ENCODE results near the gene EIF2AK2. TPM values are rescaled to one million over a fixed set of nuclear protein-coding genes. Genes with fewer than 3 reads are reported as not detected.

EIF2AK2 gene
- total and polyA plus RNA-seq, 2 experiments from 2014 or later, result 30.9 to 43.8 TPM

GRCh38 chr2:37117566-37117965 is 39.2 kb downstream of the EIF2AK2 start:
- H3K9ac ChIP-seq, result no peak overlapping the region
- no peak overlapping the region for H3K4me3 ChIP-seq
- no peak for TF ChIP-seq EZH2phosphoT487 (IDR thresholded peaks at IDR 0.05; ENCODE audit: insufficient read depth, low read depth)
- no peak for TF ChIP-seq EZH2 (IDR thresholded peaks at IDR 0.05; ENCODE audit: insufficient read depth, poor library complexity, severe bottlenecking)
- no peaks in the 10 kb centered on the region for H3K27me3 ChIP-seq (replicated peaks; ENCODE audit: insufficient read depth)
- H3K4me2 ChIP-seq (ENCODE audit: unreplicated experiment), result no peak overlapping the region
- no peaks in the 10 kb centered on the region for H3K4me1 ChIP-seq (ENCODE audit: insufficient read depth)
- H2AFZ ChIP-seq, result no peak overlapping the region
- H3K36me3 ChIP-seq (ENCODE audit: low read depth), result peaks cover 19% of the 10 kb centered on the region; the same call in 1 of the 2 replicates
- no peaks in the 10 kb centered on the region for H4K20me1 ChIP-seq (ENCODE audit: insufficient read depth)
- no peaks in the 10 kb centered on the region for H3K9me2 ChIP-seq (ENCODE audit: insufficient read depth)
- no peaks in the 10 kb centered on the region for H3K79me2 ChIP-seq (ENCODE audit: insufficient read depth)
- in situ Hi-C loops (cut with MboI), result no loop called here
- no peaks in the 10 kb centered on the region for H3K9me3 ChIP-seq (ENCODE audit: low read depth)
- WGBS, 2 experiments (ENCODE audit: low coverage in 1 of 2, low lambda C conversion rate in 2 of 2, missing lambda C conversion rate in 2 of 2), result 89 to 100% methylated on average over 1 of the region's 1 CpG
- H3F3A ChIP-seq (ENCODE audit: insufficient read depth), result no peaks in the 10 kb centered on the region
- DNase-seq, result no peak
- no peak overlapping the region for H3K27ac ChIP-seq

GRCh38 chr2:37111958-37112357 is 44.8 kb downstream of the EIF2AK2 start:
- Histone ChIP-seq H3K9me2 (ENCODE audit: insufficient read depth) (no peaks in the 10 kb centered on the region), H3K9ac (no peak overlapping the region), H3K4me3 (no peak overlapping the region), H3F3A (ENCODE audit: insufficient read depth) (no peaks in the 10 kb centered on the region), H3K27ac (no peak overlapping the region), H3K79me2 (ENCODE audit: insufficient read depth) (no peaks in the 10 kb centered on the region), H2AFZ (no peak overlapping the region), H3K27me3 (replicated peaks; ENCODE audit: insufficient read depth) (no peaks in the 10 kb centered on the region), H3K4me2 (ENCODE audit: unreplicated experiment) (no peak overlapping the region), H3K4me1 (ENCODE audit: insufficient read depth) (no peaks in the 10 kb centered on the region), H3K9me3 (ENCODE audit: low read depth) (no peaks in the 10 kb centered on the region), H4K20me1 (ENCODE audit: insufficient read depth) (no peaks in the 10 kb centered on the region), H3K36me3 (ENCODE audit: low read depth) (peaks cover 32% of the 10 kb centered on the region)
- no peak for DNase-seq
- TF ChIP-seq EZH2phosphoT487 (IDR thresholded peaks at IDR 0.05; ENCODE audit: insufficient read depth, low read depth) (no peak), EZH2 (IDR thresholded peaks at IDR 0.05; ENCODE audit: insufficient read depth, poor library complexity, severe bottlenecking) (no peak)
- WGBS, 2 experiments (ENCODE audit: low coverage in 1 of 2, low lambda C conversion rate in 2 of 2, missing lambda C conversion rate in 2 of 2), result 67 to 68% methylated on average over 2 of the region's 2 CpGs
- in situ Hi-C loops (cut with MboI), result no loop called here

- no peak overlapping the region for H2AFZ ChIP-seq
- no peak for DNase-seq
- H3K9ac ChIP-seq, result no peak overlapping the region
- no peaks in the 10 kb centered on the region for H3K79me2 ChIP-seq (ENCODE audit: insufficient read depth)
- 76 to 83% methylated on average over 4 of the region's 4 CpGs for WGBS, 2 experiments (ENCODE audit: low coverage in 1 of 2, low lambda C conversion rate in 2 of 2, missing lambda C conversion rate in 2 of 2)
- no peak overlapping the region for H3K27ac ChIP-seq
- in situ Hi-C loops (cut with MboI), result no loop called here
- H3F3A ChIP-seq (ENCODE audit: insufficient read depth), result peaks cover 9% of the 10 kb centered on the region; the same call in 1 of the 2 replicates
- no peaks in the 10 kb centered on the region for H3K9me2 ChIP-seq (ENCODE audit: insufficient read depth)
- H3K4me1 ChIP-seq (ENCODE audit: insufficient read depth), result no peaks in the 10 kb centered on the region
- no peak overlapping the region for H3K4me3 ChIP-seq
- no peaks in the 10 kb centered on the region for H4K20me1 ChIP-seq (ENCODE audit: insufficient read depth)
- no peaks in the 10 kb centered on the region for H3K27me3 ChIP-seq (replicated peaks; ENCODE audit: insufficient read depth)
- TF ChIP-seq EZH2phosphoT487 (IDR thresholded peaks at IDR 0.05; ENCODE audit: insufficient read depth, low read depth) (no peak), EZH2 (IDR thresholded peaks at IDR 0.05; ENCODE audit: insufficient read depth, poor library complexity, severe bottlenecking) (no peak)
- H3K9me3 ChIP-seq (ENCODE audit: low read depth), result no peaks in the 10 kb centered on the region
- no peak overlapping the region for H3K4me2 ChIP-seq (ENCODE audit: unreplicated experiment)
- H3K36me3 ChIP-seq (ENCODE audit: low read depth), result peaks cover 44% of the 10 kb centered on the region
These were observed 46.2 kb downstream of the EIF2AK2 start for GRCh38 chr2:37110306-37111212.

- Histone ChIP-seq H3K36me3 (ENCODE audit: low read depth) (peaks cover 46% of the 10 kb centered on the region), H3K79me2 (ENCODE audit: insufficient read depth) (no peaks in the 10 kb centered on the region), H2AFZ (no peak overlapping the region), H3K4me1 (ENCODE audit: insufficient read depth) (peaks cover under 1% of the 10 kb centered on the region; the same call in 1 of the 2 replicates), H3F3A (ENCODE audit: insufficient read depth) (peaks cover 16% of the 10 kb centered on the region), H4K20me1 (ENCODE audit: insufficient read depth) (no peaks in the 10 kb centered on the region), H3K9ac (no peak overlapping the region), H3K4me3 (no peak overlapping the region), H3K9me2 (ENCODE audit: insufficient read depth) (no peaks in the 10 kb centered on the region), H3K27me3 (replicated peaks; ENCODE audit: insufficient read depth) (no peaks in the 10 kb centered on the region), H3K27ac (no peak overlapping the region), H3K9me3 (ENCODE audit: low read depth) (no peaks in the 10 kb centered on the region), H3K4me2 (ENCODE audit: unreplicated experiment) (no peak overlapping the region)
- in situ Hi-C loops (cut with MboI), result no loop called here
- TF ChIP-seq EZH2phosphoT487 (IDR thresholded peaks at IDR 0.05; ENCODE audit: insufficient read depth, low read depth) (no peak), EZH2 (IDR thresholded peaks at IDR 0.05; ENCODE audit: insufficient read depth, poor library complexity, severe bottlenecking) (no peak)
- DNase-seq, result no peak
- WGBS, 2 experiments (ENCODE audit: low coverage in 1 of 2, low lambda C conversion rate in 2 of 2, missing lambda C conversion rate in 2 of 2), result 79 to 89% methylated on average over 4 of the region's 4 CpGs
These were observed 47.3 kb downstream of the EIF2AK2 start for GRCh38 chr2:37109523-37109922.

Data from GM23248 (cell line).